ENCODE measurements around the gene CHL1. TPM values are rescaled to one million over a fixed set of nuclear protein-coding genes. Genes with fewer than 3 reads are reported as not detected.

The CHL1 gene
- total and polyA plus RNA-seq, 2 of the 8 experiments (the other 6 are each of a cell fraction or from before 2014, with no cell fraction given) = 0.05 to 0.99 TPM

DNA sequence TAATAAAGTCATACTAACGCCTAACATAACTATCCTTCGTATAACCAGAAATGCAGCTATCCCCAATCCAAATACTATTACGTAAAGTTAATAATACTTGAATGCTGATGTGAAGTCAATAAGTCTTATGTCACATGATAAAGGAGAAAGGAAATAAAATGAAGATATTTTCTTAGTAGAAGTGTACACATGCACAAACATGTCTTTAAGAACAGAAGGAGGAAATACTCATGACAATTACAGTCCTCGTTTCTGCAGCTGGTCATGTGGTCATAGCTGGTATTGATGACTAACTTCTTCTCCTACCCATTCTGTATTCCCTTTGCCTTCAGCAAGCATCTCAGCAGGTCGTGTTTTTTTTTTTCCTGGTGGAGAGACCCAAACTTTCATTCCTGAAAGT, 244.3 kb downstream of the CHL1 start:
- H3K4ac ChIP-seq (replicated peaks; ENCODE audit: insufficient read length, low read depth, low read length) = no peak overlapping the region
- FAIRE-seq = no peak
- no peak overlapping the region for H3K23ac ChIP-seq (ENCODE audit: insufficient read length)
- H3K36me3 ChIP-seq (ENCODE audit: control insufficient read depth in 2 of 4, insufficient read depth in 4 of 4, low read length in 3 of 4) = no peaks in the 10 kb centered on the region
- ChIA-PET CTCF (ENCODE audit: partially characterized antibody) (no interaction called here), POLR2A (ENCODE audit: partially characterized antibody) (no interaction called here)
- H3K9me3 ChIP-seq (ENCODE audit: insufficient read depth in 2 of 2, low read depth in 1 of 2, low read length in 1 of 2) = no peaks in the 10 kb centered on the region
- H4K91ac ChIP-seq (replicated peaks; ENCODE audit: insufficient read length, low read length) = no peak overlapping the region
- H2BK12ac ChIP-seq (ENCODE audit: low read depth, low read length) = no peak overlapping the region
- no peak overlapping the region for H3K18ac ChIP-seq (ENCODE audit: extremely low read depth, low read length)
- H2BK15ac ChIP-seq (ENCODE audit: low read length) = no peak overlapping the region
- no peak overlapping the region for H2BK20ac ChIP-seq (ENCODE audit: low read length)
- H3K9ac ChIP-seq (replicated peaks in 1 of 4; ENCODE audit: extremely low read depth in 1 of 4, low read depth in 3 of 4, low read length in 3 of 4) = no peak overlapping the region
- H3K27ac ChIP-seq (ENCODE audit: low read depth, low read length) = no peak overlapping the region
- H3K4me2 ChIP-seq (ENCODE audit: insufficient read depth in 1 of 2, low read depth in 2 of 2, low read length in 2 of 2) = no peak overlapping the region
- no peaks in the 10 kb centered on the region for H3K79me2 ChIP-seq (ENCODE audit: control insufficient read depth in 1 of 2, insufficient read depth in 2 of 2, low read length in 2 of 2)
- H3K27me3 ChIP-seq (replicated peaks in 1 of 4; ENCODE audit: control insufficient read depth in 3 of 4, extremely low read depth in 1 of 4, insufficient read depth in 3 of 4, low read length in 3 of 4) = peaks cover 0 to 7% (median 2%) of the 10 kb centered on the region in 4 experiments; a peak in 4 of 7 replicates
- H2BK5ac ChIP-seq (ENCODE audit: low read depth, low read length) = no peak overlapping the region
- no peak overlapping the region for H3K56ac ChIP-seq (replicated peaks; ENCODE audit: insufficient read length, low read depth, low read length)
- no peak overlapping the region for H2AFZ ChIP-seq (ENCODE audit: low read length)
- 93 to 100% methylated on average over 3 to 5 of the region's 5 CpGs for WGBS, 2 experiments (ENCODE audit: extremely low coverage in 1 of 2, insufficient coverage in 1 of 2, insufficient read length in 1 of 2, insufficient replicate concordance in 2 of 2, low coverage in 1 of 2, low lambda C conversion rate in 2 of 2, missing lambda C conversion rate in 1 of 2)
- no peak overlapping the region for H4K8ac ChIP-seq (ENCODE audit: extremely low read depth, insufficient read depth, low read length)
- no peak overlapping the region for H2AK5ac ChIP-seq (ENCODE audit: low read depth, low read length)
- no peaks in the 10 kb centered on the region for H3K4me1 ChIP-seq (replicated peaks in 1 of 4; ENCODE audit: control insufficient read depth in 3 of 4, insufficient read depth in 4 of 4, low read length in 3 of 4)
- H3K4me3 ChIP-seq (ENCODE audit: extremely low read depth in 1 of 4, insufficient read depth in 2 of 4, low read depth in 3 of 4, low read length in 4 of 4) = no peak overlapping the region
- H3K79me1 ChIP-seq (ENCODE audit: low read depth, low read length) = no peaks in the 10 kb centered on the region
- no peaks in the 10 kb centered on the region; the same call in 1 of the 2 replicates for H3K23me2 ChIP-seq (ENCODE audit: low read depth, low read length)
- H2BK120ac ChIP-seq (replicated peaks; ENCODE audit: low read depth, low read length) = no peak overlapping the region
- H4K5ac ChIP-seq (ENCODE audit: insufficient read length, low read depth, low read length) = no peak overlapping the region
- no peak overlapping the region for H3K14ac ChIP-seq (ENCODE audit: insufficient read length)
- DNase-seq (ENCODE audit: low read depth in 1 of 2, low spot score in 2 of 2) = no peak
- H4K20me1 ChIP-seq (replicated peaks in 1 of 2; ENCODE audit: control insufficient read depth in 1 of 2, insufficient read depth in 2 of 2, low read length in 2 of 2) = no peaks in the 10 kb centered on the region
- TF ChIP-seq TAF7 (optimal IDR thresholded peaks at IDR 0.05; ENCODE audit: borderline replicate concordance, low read depth, low read length) (no peak), KDM1A (IDR thresholded peaks at IDR 0.05; ENCODE audit: borderline replicate concordance, low read length) (no peak), SP4 (IDR thresholded peaks at IDR 0.05; ENCODE audit: low read length) (no peak), TCF12 (IDR thresholded peaks at IDR 0.05; ENCODE audit: low read depth, low read length) (no peak), SIX5 (IDR thresholded peaks at IDR 0.05; ENCODE audit: low read depth, low read length) (no peak), JUND (IDR thresholded peaks at IDR 0.05; ENCODE audit: low read length) (no peak), RXRA (IDR thresholded peaks at IDR 0.05; ENCODE audit: insufficient read depth, low read depth, low read length) (no peak), CTBP2 (IDR thresholded peaks at IDR 0.05; ENCODE audit: borderline replicate concordance, insufficient read depth, insufficient read length, low read length) (no peak), SUZ12 (IDR thresholded peaks at IDR 0.05; ENCODE audit: low read length) (no peak), ZNF274 (IDR thresholded peaks at IDR 0.05; ENCODE audit: borderline replicate concordance, extremely low read depth, low read length) (no peak), CBX5 (IDR thresholded peaks at IDR 0.05; ENCODE audit: low read depth, low read length) (no peak), HDAC2 (IDR thresholded peaks at IDR 0.05; ENCODE audit: borderline replicate concordance in 1 of 2, low read depth in 2 of 2, low read length in 2 of 2) (no peak)
- TF ChIP-seq, protein P1, sequence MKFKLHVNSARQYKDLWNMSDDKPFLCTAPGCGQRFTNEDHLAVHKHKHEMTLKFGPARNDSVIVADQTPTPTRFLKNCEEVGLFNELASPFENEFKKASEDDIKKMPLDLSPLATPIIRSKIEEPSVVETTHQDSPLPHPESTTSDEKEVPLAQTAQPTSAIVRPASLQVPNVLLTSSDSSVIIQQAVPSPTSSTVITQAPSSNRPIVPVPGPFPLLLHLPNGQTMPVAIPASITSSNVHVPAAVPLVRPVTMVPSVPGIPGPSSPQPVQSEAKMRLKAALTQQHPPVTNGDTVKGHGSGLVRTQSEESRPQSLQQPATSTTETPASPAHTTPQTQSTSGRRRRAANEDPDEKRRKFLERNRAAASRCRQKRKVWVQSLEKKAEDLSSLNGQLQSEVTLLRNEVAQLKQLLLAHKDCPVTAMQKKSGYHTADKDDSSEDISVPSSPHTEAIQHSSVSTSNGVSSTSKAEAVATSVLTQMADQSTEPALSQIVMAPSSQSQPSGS (IDR thresholded peaks at IDR 0.05; ENCODE audit: low read length) = no peak
